HG03565 (cell line): ENCODE results near the gene SEPHS1.
"Not testable (repeated sequence)": the region's sequence is repeated elsewhere in the genome, so short reads cannot be mapped to it uniquely, and the experiment has no call there.

Source experiments
- ATAC-seq: cut with Tn5 transposase; IDR thresholded peaks from one replicate; pipeline ENCODE4 v1.9.1; 2021; ENCODE audit warnings: mild to moderate bottlenecking, moderate library complexity; ENCODE audit not compliant: unreplicated experiment

Gene SEPHS1, protein sequence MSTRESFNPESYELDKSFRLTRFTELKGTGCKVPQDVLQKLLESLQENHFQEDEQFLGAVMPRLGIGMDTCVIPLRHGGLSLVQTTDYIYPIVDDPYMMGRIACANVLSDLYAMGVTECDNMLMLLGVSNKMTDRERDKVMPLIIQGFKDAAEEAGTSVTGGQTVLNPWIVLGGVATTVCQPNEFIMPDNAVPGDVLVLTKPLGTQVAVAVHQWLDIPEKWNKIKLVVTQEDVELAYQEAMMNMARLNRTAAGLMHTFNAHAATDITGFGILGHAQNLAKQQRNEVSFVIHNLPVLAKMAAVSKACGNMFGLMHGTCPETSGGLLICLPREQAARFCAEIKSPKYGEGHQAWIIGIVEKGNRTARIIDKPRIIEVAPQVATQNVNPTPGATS

DNA sequence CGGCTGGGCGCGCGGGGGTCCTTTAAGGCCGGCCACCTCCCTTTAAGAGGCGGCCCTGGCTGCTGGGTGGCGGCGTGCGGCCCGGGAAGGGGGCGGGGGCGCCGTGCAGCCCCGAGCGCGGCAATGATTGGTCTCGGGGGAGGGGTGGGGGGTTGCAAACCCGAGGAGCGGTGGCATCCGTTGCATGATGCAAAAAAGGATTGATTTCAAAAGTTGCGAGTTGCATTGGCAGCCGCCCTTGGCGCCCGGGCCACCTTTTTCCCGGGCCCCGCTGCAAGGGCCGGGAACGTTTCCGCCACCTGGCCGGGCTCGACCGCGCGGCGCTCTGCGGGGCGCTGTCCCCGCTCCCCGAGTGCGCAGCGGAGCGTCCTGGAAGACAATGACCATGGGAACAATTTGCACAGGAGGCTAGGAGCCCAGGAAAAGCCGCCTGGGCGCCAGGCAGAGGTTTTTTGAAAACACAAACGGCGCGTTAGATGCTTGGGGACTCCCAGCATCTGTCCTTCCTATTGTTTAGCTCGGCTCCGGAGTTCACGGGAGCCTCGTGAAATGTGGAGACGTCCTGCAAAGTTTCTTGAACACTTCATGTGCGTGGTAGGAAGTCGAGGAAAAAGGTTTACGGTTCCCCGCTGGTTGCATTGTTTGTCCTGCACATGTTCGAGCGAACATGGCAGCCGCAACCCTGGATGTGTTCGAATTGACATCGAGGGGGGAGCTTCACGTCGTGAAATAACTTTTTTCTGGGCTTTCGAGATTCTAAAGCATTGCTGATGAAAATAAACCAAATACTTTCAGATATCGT, at the start of gene SEPHS1:
Gene SEPHS1, minus strand, starts transcription at position 78 of the 802 bp plus-strand sequence. CDS start 3,343 bp downstream, outside the sequence.
- ATAC-seq: peak; percentile 36

DNA sequence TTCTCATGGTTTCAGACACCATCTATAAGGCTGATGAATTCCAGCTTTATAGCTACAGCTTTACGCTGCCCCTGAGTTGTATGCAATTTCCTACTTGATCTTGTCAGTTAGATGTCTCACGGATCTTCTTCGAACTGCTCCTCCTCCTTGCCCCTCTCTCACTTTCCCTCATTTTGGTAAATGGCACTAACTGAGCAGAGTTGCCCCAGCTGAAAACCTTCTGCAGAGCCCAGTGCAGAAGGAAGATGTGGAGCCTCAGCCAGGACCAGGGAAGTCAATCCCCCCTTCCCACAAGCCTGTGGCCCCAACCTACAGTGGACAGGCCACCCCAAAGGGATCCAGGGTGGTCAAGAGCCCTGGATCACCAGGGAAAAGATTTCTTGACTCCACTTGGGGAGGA, 49.0 kb upstream of the SEPHS1 start:
- ATAC-seq: no peak

DNA sequence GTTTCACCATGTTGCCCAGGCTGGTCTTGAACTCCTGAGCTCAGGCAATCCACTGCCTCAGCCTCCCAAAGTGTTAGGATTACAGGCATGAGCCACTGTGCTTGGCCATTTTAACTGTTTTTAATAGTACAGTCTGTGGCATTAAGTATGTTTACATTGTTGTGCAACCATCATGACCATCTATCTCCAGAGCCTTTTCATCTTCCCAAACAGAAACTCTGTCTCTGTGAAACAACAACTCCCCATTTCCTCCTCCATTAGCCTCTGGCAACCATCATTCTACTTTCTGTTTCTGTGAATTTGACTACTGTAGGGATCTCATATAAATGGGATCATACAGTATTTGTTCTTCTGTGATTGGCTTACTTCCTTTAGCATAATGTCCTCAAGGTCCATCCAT, 48.3 kb upstream of the SEPHS1 start:
- no peak for ATAC-seq

DNA sequence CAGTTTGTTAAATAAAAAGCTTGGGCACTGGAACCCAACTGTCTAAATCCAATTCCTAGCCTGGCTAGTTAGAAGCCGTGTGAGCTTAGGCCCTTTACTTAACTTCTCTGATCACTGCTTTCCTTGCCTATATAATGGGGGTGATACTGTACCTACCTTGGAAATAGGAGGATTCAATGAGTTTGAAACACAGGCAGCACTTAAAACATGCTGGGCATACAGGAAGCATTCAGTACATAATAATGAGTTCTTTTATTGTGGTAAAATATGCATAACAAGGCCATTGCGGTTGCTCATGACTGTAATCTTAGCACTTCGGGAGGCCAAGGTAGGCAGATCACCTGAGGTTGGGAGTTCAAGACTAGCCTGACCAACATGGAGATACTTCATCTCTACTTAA, 47.4 kb upstream of the SEPHS1 start:
- no peak for ATAC-seq

DNA sequence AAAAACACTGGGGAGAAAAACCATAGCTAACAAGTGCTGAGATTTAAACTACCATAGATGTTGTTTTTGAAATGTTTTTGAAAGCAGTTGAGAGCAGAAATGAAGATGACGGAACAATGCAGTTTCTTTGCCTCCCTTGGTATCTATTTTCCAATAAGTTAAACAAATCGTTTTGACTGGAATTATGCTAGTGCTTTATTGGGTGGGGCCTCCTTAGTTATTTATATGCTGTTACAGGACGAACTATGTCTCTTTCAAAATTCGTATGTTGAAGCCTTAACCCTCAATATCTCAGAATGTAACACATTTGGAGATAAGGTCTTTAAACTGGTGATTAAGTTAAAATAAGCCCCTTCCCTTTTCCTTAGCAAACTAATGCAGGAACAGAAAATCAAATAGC, 45.5 kb upstream of the SEPHS1 start:
- no peak for ATAC-seq

DNA sequence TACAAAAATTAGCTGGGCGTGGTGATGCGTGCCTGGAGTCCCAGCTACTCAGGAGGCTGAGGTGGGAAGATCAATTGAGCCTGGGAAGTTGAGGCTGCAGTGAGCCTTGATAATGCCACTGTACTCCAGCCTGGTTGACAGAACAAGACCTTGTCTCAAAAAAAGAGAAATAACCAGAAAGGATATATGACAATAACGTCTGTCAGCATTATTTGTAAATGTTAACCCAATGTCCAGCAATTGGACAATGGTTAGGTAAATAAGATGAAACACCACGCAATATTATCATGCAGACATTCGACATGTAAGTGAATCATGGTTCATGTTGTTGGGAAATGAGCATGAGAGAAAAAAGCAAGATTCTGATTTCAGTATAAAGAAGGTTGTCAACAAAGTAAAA, 44.6 kb upstream of the SEPHS1 start:
- ATAC-seq: no peak

DNA sequence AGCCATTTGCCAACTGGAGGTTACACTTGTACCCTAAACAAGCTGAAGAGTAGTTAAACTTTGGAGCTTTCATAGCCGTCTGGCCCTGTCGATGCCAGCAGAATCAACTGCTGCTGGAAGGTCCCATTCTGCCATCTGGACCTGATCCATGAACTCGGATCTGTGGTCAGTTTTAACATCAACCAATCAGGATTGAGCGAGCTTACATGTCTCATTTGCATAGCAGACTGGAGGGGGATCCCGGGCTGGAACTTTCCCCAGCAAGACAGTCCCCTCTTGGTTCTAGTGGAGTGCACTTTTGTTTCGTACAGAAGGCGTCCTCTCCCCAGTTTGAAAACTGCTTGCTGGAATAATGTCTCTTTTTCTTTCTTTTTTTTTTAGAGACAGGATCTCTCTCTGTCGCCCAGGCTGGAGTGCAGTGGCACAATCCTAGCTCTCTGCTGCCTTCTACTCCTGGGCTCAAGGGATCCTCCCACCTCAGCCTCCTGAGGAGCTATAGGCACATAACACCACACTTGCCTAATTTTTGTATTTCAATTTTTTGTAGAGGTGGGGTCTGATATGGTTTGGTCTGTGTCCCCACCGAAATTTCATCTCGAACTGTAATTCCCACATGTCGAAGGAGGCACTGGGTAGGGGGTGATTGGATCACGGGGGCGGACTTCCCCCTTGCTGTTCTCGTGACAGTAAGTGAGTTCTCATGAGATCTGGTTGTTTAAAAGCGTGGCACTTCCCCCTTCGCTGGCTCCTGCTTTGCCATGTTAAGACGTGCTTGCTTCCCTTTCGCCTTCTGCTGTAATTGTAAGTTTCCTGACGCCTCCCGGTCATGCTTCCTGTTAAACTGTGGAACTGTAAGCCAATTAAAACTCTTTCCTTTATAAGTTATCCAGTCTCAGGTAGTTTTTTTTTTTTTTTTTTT, 42.8 kb upstream of the SEPHS1 start:
- no peak for ATAC-seq

DNA sequence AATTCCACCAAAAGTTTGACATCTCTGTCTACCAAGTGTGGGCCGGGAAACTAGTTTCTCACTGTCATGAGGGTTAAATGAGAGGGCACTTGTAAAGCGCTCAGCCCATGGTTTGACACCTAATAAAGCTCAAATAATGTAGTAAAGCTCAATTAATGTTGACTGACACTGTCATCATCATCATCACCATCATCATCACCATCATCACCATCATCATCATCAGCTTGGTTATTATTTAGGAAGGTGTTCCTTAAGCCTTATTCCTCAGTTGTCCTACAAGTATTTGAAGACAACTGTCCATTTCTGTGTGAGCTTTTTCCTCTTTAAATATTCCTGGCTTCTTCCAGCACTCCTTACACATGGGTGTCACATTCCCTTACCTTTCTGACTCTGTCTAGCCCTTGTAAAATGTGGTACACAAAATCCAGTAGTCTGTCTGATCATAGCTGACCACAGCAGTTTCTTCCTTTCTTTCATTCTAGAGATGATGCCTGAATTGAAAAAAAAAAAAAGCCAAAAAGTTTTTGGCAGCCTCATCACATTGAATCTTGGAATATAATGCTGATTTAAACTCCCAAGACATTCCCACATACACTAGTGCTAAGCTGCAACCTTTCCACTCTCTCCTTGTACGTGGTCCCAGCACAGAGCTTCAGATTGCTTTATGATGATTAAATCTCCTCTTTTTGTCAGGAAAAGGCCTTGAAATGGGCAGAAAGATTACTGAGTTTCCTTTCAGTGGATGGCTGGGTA, 40.6 kb upstream of the SEPHS1 start:
- ATAC-seq: no peak

DNA sequence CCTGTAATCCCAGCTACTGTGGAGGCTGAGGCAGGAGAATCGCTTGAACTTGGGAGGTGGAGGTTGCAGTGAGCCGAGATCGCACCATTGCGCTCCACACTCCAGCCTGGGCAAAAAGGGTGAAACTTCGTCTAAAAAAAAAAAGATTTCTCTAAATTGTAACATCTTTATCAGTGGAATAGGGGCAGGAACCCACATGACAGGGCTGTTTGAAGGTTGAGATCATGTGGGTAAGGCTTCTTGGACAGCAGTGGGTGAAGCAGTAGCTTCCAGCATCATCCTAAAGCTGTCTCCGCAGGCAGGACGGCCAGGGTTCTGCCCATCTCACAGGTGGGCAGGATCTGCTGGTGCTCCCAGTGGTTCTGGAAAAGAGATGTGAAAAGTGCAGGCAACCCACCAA, 37.9 kb upstream of the SEPHS1 start:
- no peak for ATAC-seq

DNA sequence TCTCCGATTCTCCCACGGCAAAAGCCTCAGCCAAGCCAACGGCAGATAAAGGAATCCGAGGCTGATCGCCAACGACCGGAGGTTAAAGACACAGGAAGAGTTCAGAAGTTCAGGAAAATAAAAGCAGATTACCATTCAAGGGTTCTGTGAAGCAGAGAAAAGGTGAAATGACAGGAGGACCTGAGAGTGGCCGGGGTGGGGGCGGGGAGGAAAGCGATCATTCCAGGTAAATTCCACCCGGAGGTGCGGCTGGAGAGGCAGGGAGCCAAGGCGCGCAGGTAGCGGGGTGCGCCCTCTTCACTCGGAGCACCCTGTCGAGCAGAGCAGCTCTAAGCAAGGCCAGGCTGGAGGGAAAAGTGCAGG, 35.3 kb upstream of the SEPHS1 start:
- no peak for ATAC-seq

DNA sequence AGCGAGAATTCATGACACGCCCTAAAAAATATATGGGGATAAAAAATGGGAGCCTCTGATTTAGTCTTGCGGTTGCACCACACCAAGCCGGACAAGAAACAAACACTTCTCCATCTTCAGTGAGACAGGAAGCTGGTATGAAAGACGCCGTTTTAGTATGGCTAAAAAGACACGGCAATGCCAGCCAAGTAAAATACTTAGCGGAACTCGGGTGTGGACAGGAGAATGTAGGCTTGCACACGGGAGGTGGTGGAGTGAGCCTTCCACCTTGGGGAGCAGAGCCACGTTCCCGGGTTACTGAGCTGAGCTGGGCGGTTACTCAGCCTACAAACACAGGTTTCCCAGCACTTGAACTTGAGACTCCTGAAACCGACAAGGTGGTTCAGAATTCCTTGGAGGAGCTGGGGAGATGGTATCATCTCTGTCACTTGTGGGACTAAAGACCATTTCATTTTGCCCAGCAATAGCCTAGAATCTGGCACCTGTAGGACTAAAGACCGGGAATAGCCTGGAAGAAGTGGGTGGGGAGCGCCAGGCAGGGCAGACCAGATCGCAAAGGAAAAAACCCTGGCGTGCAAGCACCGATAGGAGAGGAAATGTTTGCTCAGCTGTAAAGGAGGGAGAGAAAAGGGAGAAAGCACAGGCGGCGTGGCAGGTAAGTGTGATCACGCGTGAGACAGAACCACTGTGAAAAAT, 34.8 kb upstream of the SEPHS1 start:
- ATAC-seq: no peak

DNA sequence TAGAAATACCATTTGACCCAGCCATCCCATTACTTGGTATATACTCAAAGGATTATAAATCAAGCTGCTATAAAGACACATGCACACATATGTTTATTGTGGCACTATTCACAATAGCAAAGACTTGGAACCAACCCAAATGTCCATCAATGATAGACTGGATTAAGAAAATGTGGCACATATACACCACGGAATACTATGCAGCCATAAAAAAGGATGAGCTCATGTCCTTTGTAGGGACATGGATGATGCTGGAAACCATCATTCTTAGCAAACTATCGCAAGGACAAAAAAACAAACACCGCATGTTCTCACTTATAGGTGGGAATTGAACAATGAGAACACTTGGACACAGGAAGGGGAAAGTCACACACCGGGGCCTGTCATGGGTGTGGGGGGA, 31.0 kb upstream of the SEPHS1 start:
- not testable (repeated sequence) for ATAC-seq

DNA sequence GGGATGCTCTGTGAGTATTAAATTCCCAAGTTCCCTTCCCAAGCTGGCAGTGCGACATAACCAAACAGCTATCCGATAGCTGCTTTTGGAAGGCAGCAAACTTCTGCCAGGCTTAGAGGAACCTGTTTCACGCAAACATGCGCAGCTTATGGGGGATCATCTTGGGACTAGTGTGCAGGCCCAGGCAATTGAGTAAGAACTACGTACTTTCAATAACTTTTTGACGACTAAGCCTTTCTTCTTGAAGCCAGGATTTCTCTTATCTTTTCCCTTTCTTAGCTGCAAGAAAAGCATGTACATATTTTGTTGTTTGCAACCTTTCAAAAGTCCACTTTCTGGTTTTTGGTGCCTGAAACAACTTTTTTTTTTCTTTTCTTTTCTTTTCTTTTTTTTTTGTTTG, 28.7 kb upstream of the SEPHS1 start:
- ATAC-seq: no peak

DNA sequence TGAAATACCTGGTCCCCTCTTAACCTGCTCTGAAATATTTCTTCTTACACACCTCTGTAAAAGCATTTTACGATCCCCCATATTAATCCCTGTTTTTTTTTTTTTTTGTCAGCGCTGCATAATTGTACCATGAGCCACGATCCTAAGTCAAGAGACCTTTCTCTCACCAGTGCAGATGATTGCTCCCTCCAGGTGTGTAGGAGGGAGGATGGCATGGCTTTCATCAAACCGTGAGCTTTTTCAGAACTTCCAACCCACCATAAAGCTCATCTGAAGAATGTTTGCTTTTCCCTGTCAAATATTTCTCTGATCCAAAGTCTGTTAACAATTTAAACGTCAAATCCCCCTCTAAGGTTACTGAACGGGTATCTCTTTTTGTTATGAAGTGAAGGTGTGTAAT, 28.2 kb upstream of the SEPHS1 start:
- no peak for ATAC-seq

DNA sequence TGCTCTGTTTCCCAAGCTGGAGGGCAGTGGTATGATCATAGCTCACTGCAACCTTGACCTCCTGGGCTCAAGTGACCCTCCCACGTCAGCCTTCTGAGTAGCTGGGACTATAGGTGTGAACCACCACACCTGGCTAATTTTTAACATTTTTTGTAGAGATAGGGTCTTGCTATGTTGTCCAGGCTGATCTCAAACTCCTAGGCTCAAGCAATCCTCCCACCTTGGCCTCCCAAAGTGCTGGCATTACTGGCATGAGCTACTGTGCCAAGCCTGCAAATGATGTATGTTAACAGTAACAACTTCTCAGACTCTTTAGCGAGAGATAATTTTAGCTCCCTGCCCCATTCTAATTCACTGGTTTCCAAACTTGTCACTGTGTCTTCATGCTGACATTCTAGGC, 27.7 kb upstream of the SEPHS1 start:
- no peak for ATAC-seq

DNA sequence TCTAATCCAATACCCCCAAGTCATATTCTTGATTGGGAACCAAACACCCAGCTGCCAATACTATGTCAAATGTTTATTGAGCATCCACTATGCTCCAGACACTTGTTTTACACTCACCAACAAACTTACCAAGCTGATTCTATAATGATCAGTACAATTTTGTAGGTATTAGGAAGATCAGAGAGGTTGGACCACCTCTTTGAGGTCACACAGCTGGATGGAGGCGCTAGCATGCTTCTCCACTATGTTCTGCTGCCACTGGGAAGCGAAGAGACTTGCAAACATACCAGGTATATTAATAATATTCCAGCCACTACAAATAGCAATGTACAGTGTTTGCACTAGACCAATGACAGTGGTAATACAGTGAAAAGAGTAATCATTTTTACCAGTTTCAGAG, 25.6 kb upstream of the SEPHS1 start:
- ATAC-seq: no peak

DNA sequence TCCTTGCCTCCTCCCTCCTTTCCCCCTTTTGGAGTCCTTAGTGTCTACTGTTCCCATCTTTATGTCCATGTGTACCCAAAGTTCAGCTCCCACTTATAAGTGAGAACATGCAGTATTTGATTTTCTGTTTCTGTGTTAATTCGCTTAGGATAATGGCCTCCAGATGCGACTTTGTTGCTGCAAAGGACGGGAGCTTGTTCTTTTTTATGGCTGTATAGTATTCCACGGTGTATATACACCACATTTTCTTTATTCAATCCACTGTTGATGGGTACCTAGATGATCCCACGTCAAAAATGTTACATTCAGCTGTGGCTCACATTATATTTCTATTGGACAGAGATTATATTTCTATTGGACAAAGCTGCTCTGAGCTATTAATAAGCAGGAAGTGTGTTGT, 24.4 kb upstream of the SEPHS1 start:
- ATAC-seq: no peak

DNA sequence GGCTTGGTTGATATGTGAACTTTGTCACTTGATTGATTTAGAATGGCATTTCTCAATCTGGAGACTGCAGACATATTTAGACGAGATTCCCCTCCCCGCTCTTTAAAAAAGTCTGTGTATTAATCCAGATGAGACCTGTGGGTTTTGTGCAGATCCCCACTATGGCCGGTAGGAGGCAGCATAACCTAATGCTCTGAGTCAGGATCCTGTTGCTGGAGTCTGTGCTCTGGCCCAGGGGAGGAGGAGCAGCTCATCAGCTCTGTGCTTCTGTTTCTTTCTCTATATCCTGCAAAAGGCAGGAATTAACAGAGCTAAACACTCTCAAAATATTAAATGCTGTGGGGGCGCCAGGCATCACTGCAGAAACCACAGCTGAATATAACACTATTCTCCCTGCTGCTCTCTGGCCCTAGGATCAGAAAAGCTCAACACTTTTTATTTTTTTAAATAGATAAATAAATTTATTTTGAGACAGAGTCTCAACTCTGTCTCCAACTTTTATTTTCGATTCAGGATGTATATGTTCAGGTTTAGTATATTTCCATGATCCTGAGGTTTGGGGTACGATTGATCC, 23.9 kb upstream of the SEPHS1 start:
- ATAC-seq: peak; percentile 79

DNA sequence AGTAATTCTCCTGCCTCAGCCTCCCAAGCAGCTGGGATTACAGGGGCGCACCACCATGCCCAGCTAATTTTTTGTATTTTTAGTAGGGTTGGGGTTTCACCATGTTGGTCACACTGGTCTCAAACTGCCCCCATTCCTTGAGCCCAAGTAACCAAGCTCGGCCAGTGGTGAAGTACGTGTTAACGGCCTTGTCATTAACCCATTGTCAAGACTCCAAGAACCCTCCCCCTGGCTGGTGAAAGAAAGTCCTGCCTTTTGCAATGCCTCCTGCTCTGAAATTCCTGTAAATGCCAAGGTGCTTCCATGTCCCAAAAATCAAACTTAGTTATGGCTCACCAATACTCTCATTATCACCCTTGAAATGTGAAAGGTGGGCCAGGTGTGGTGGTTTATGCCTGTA, 18.8 kb upstream of the SEPHS1 start:
- ATAC-seq: no peak

DNA sequence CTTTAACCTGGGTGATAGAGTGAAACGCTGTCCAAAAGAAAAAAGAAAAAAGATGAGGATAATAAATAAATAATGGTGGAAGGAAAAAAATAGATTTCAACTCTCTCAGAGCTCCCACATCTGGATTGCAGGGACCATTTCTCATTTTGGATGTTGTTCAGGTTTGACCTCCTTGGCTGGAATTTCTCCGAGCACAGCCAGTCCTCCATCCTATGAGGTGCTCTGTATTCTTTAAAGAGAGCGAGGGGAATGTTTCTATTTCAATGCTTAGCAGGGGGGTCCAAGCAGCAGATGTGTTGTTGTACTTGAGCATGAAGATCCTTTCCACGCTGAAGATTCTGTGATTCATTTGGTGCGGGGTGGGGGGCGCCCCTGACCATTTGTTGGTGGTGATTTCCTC, 17.7 kb upstream of the SEPHS1 start:
- no peak for ATAC-seq
